HUES48 (cell line): Measurements from ENCODE around the gene UPK1A.
"Not testable (repeated sequence)": the region's sequence is repeated elsewhere in the genome, so short reads cannot be mapped to it uniquely, and the experiment has no call there.

Source experiments
- H3K27ac ChIP-seq: one replicate; pipeline ENCODE4 v1.7.0; 2013; ENCODE audit warnings: low read depth, low read length, inconsistent platforms
- H3K27me3 ChIP-seq: 2 replicates; pipeline ENCODE4 v1.6.1; 2013; ENCODE audit warnings: mild to moderate bottlenecking, low read length; ENCODE audit not compliant: control insufficient read depth, insufficient read depth
- H3K36me3 ChIP-seq: 2 replicates; pipeline ENCODE4 v1.6.1; 2013; ENCODE audit warnings: low read length; ENCODE audit not compliant: control insufficient read depth, insufficient read depth
- H3K4me1 ChIP-seq: 2 replicates; pipeline ENCODE4 v1.6.1; 2013; ENCODE audit warnings: mild to moderate bottlenecking, low read length; ENCODE audit not compliant: control insufficient read depth, insufficient read depth
- H3K4me3 ChIP-seq: 2 replicates; pipeline ENCODE4 v1.5.1; 2013; ENCODE audit warnings: mild to moderate bottlenecking, low read depth, low read length
- H3K9ac ChIP-seq: 2 replicates; pipeline ENCODE4 v1.6.1; 2013; ENCODE audit warnings: mild to moderate bottlenecking, low read depth, low read length, moderate library complexity
- H3K9me3 ChIP-seq: 2 replicates; pipeline ENCODE4 v1.6.1; 2013; ENCODE audit warnings: low read length; ENCODE audit not compliant: control insufficient read depth, insufficient read depth

The UPK1A gene

GRCh38 chr19:35644987-35645679, 21.2 kb upstream of the UPK1A start:
- H3K36me3 ChIP-seq, result no peaks in the 10 kb centered on the region
- H3K9me3 ChIP-seq, result no peaks in the 10 kb centered on the region
- H3K4me3 ChIP-seq, result peak overlapping the region; percentile 66
- H3K27me3 ChIP-seq, result peaks cover 6% of the 10 kb centered on the region
- no peak overlapping the region for H3K27ac ChIP-seq
- peaks cover 11% of the 10 kb centered on the region for H3K4me1 ChIP-seq
- H3K9ac ChIP-seq, result no peak overlapping the region

- peaks cover 6% of the 10 kb centered on the region for H3K27me3 ChIP-seq
- peaks cover 11% of the 10 kb centered on the region for H3K4me1 ChIP-seq
- no peak overlapping the region for H3K4me3 ChIP-seq
- H3K9me3 ChIP-seq, result no peaks in the 10 kb centered on the region
- H3K27ac ChIP-seq, result no peak overlapping the region
- peaks cover 4% of the 10 kb centered on the region for H3K36me3 ChIP-seq
- H3K9ac ChIP-seq, result no peak overlapping the region
These were observed 20.4 kb upstream of the UPK1A start for GRCh38 chr19:35645680-35646511.

GRCh38 chr19:35648017-35648961, 18.0 kb upstream of the UPK1A start, which contains the start of gene COX6B1:
Gene COX6B1, plus strand, starts transcription at chr19:35648323. Its CDS starts 2,921 bp downstream, at chr19:35651244.
- Histone ChIP-seq H3K27me3 (peaks cover 6% of the 10 kb centered on the region), H3K4me3 (peak within 1 kb of the TSS; percentile 87), H3K9ac (peak within 1 kb of the TSS; percentile 57), H3K4me1 (peaks cover 7% of the 10 kb centered on the region; the same call in 1 of the 2 replicates), H3K9me3 (no peaks in the 10 kb centered on the region), H3K36me3 (peaks cover 14% of the 10 kb centered on the region), H3K27ac (peak within 1 kb of the TSS; percentile 66)

GRCh38 chr19:35650581-35650980, 15.7 kb upstream of the UPK1A start:
- Histone ChIP-seq H3K4me1 (0 out of 2 replicates have a peak, but pooled peaks cover 2% of the 10 kb centered on the region), H3K27me3 (peaks cover 4% of the 10 kb centered on the region), H3K9me3 (no peaks in the 10 kb centered on the region), H3K36me3 (peaks cover 33% of the 10 kb centered on the region), H3K27ac (no peak overlapping the region), H3K4me3 (no peak overlapping the region), H3K9ac (no peak overlapping the region)

- not testable (repeated sequence) for H3K9me3 ChIP-seq, H3K4me3 ChIP-seq, H3K9ac ChIP-seq, H3K27me3 ChIP-seq, H3K4me1 ChIP-seq, H3K27ac ChIP-seq
- peaks cover 76% of the 10 kb centered on the region for H3K36me3 ChIP-seq
These were observed 11.5 kb upstream of the UPK1A start for GRCh38 chr19:35654828-35655227.

DNA sequence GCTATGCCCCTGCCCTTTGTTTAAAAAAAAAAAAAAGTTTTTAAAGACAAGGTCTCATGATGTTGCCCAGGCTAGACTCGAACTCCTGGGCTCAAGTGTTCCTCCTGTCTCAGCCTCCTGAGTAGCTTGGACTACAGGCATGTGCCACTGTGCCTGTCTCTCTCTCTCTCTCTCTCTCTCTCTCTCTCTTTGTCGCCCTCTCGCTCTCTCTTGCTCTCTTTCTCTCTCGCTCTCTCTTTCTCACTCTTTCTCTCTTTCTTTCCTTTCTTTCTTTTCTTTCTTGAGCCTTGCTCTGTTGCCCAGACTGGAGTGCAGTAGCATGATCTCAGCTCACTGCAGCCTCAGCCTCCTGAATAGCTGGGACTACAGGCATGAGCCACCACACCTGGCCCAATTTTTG, 10.7 kb upstream of the UPK1A start:
- Histone ChIP-seq H3K9me3 (no peaks in the 10 kb centered on the region), H3K4me1 (no peaks in the 10 kb centered on the region), H3K27me3 (no peaks in the 10 kb centered on the region), H3K27ac (no peak overlapping the region), H3K36me3 (peaks cover 77% of the 10 kb centered on the region), H3K9ac (no peak overlapping the region), H3K4me3 (no peak overlapping the region)

DNA sequence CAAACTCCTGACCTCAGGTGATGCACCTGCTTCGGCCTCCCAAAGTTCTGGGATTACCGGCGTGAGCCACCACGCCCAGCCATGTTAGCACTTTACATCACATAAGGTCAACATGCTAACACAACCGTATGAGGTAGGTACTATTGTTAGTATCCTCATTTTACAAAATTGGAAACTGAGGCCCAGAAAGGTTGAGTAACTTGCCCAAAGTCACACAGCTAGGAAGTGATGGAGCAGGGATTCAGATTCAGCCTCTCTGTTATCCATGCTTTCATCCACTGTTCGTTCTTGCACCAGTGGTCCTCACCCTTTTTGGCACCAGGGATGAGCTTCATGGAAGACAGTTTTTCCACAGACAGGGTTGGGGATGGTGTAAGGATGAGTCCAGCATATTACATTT, 9.6 kb upstream of the UPK1A start:
- no peak overlapping the region for H3K9ac ChIP-seq
- H3K36me3 ChIP-seq, result peaks cover 71% of the 10 kb centered on the region
- no peaks in the 10 kb centered on the region for H3K4me1 ChIP-seq
- no peaks in the 10 kb centered on the region for H3K27me3 ChIP-seq
- H3K27ac ChIP-seq, result no peak overlapping the region
- H3K9me3 ChIP-seq, result no peaks in the 10 kb centered on the region
- no peak overlapping the region for H3K4me3 ChIP-seq

- Histone ChIP-seq H3K27me3 (no peaks in the 10 kb centered on the region), H3K4me3 (no peak overlapping the region), H3K27ac (no peak overlapping the region), H3K4me1 (no peaks in the 10 kb centered on the region), H3K9me3 (no peaks in the 10 kb centered on the region), H3K9ac (no peak overlapping the region), H3K36me3 (peaks cover 70% of the 10 kb centered on the region)
These were observed 8.2 kb upstream of the UPK1A start for GRCh38 chr19:35657904-35658700.

DNA sequence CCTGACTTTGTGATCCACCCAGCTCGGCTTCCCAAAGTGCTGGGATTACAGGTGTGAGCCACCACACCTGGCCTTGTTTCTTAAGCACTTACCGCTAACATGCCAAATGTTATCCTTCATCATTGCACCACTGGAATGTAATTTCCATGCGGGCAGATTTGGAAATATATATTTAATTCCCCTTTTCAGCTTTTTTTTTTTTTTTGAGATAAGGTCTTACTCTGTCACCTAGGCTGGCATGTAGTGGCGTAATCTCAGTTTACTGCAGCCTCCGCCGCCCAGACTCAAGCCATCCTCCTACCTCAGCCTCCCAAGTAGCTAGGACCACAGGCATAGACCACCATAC, 4.3 kb upstream of the UPK1A start:
- H3K27ac ChIP-seq, result no peak overlapping the region
- H3K27me3 ChIP-seq, result no peaks in the 10 kb centered on the region
- H3K36me3 ChIP-seq, result peaks cover 39% of the 10 kb centered on the region
- no peak overlapping the region for H3K4me3 ChIP-seq
- no peaks in the 10 kb centered on the region for H3K9me3 ChIP-seq
- H3K9ac ChIP-seq, result no peak overlapping the region
- no peaks in the 10 kb centered on the region for H3K4me1 ChIP-seq

GRCh38 chr19:35663981-35664380, 2.3 kb upstream of the UPK1A start:
- no peaks in the 10 kb centered on the region for H3K4me1 ChIP-seq
- no peak overlapping the region for H3K27ac ChIP-seq
- no peak overlapping the region for H3K9ac ChIP-seq
- no peaks in the 10 kb centered on the region for H3K9me3 ChIP-seq
- H3K27me3 ChIP-seq, result no peaks in the 10 kb centered on the region
- H3K4me3 ChIP-seq, result no peak overlapping the region
- H3K36me3 ChIP-seq, result peaks cover 19% of the 10 kb centered on the region
